HCT116 (cell line): ENCODE measurements around the gene SYN1. TPM values are rescaled to one million over a fixed set of nuclear protein-coding genes. Genes with fewer than 3 reads are reported as not detected.
"Not testable (repeated sequence)": the region's sequence is repeated elsewhere in the genome, so short reads cannot be mapped to it uniquely, and the experiment has no call there.

ENCODE experiments used
- ATAC-seq: fragments of 200-7000 bp; cut with Tn5 transposase; 2 replicates; pipeline ENCODE4 v1.9.1; 2020; ENCODE audit warnings: mild to moderate bottlenecking, moderate library complexity
- BruUV-seq: library from RNA; stranded (reverse); fragments of 400-500 nt; replicated peaks from 2 replicates; lab custom pipeline; 2021; lab: Mats Ljungman, UMichigan
- CTCF ChIA-PET: fragments of 300-600 bp; sonication (Branson Sonifier 250); formaldehyde crosslinking; loops from one replicate; lab custom pipeline; 2021; ENCODE audit warnings: antibody characterized with exemption; lab: Charles Lee
- POLR2A ChIA-PET: fragments of 300-600, 350-600 bp; sonication (Branson Sonifier 250); formaldehyde crosslinking; loops from one replicate; lab custom pipeline; 2021; ENCODE audit warnings: antibody characterized with exemption; lab: Charles Lee
- RAD21 ChIA-PET, 2 experiments: fragments of 300-600 bp; sonication (Branson Sonifier 250); formaldehyde crosslinking; loops; one replicate each; lab custom pipeline; 2023; ENCODE audit warnings: low total read pairs in 2 of 2; ENCODE audit not compliant: uncharacterized antibody in 2 of 2, unreplicated experiment in 2 of 2, low non-redundant PET in 1 of 2; lab: Charles Lee
- DNase-seq: peaks from one replicate; pipeline ENCODE4 v3.0.0-alpha.2; 2010; ENCODE audit warnings: low read depth, low spot score
- H2AFZ ChIP-seq: fragments of 200-600 bp; shearing (Covaris generic), sonication (generic); 2 replicates; pipeline ENCODE4 v1.6.1; 2017; ENCODE audit warnings: low read depth, mixed run types, mixed read lengths, antibody characterized with exemption, low read length; ENCODE audit not compliant: poor library complexity, severe bottlenecking
- H3K27ac ChIP-seq: 2 replicates; pipeline ENCODE4 v1.5.1; 2012; ENCODE audit warnings: low read depth, low read length
- H3K27me3 ChIP-seq: fragments of 200-600 bp; sonication (generic); 2 replicates; pipeline ENCODE4 v1.6.1; 2016; ENCODE audit warnings: mixed run types, low read length, mixed read lengths; ENCODE audit not compliant: insufficient read depth
- H3K36me3 ChIP-seq, 2 experiments: fragments of 200-500 bp in 1 of 2; fragments of 200-600 bp in 1 of 2; sonication (Bioruptor generic) in 1 of 2; sonication (generic) in 1 of 2; 2 replicates each; pipeline versions ENCODE4 v1.5.1 to v1.6.1; 2014 to 2016; ENCODE audit warnings: low read length in 2 of 2, inconsistent platforms in 1 of 2, mixed read lengths in 1 of 2, mixed run types in 1 of 2; ENCODE audit not compliant: insufficient read depth in 2 of 2, control insufficient read depth in 1 of 2
- H3K4me1 ChIP-seq, 2 experiments: fragments of 200-600 bp in 1 of 2; sonication (generic) in 1 of 2; 2 replicates each; pipeline versions ENCODE4 v1.5.1 to v1.6.1; 2012 to 2017; ENCODE audit warnings: low read length in 2 of 2, inconsistent platforms in 1 of 2, mild to moderate bottlenecking in 1 of 2, mixed read lengths in 1 of 2, mixed run types in 1 of 2, moderate library complexity in 1 of 2; ENCODE audit not compliant: insufficient read depth in 2 of 2, control insufficient read depth in 1 of 2
- H3K4me2 ChIP-seq: fragments of 200-600 bp; sonication (generic); 2 replicates; pipeline ENCODE4 v1.6.1; 2017; ENCODE audit warnings: mixed run types, low read length, mixed read lengths
- H3K4me3 ChIP-seq, 2 experiments: fragments of 200-600 bp in 1 of 2; sonication (generic) in 1 of 2; replicated peaks in 1 of 2; 2 replicates each; pipeline ENCODE4 v1.5.1; 2011 to 2016; ENCODE audit warnings: low read length in 2 of 2, control low read depth in 1 of 2, low read depth in 1 of 2, mild to moderate bottlenecking in 1 of 2, mixed read lengths in 1 of 2, mixed run types in 1 of 2
- H3K79me2 ChIP-seq: fragments of 200-600 bp; sonication (generic); 2 replicates; pipeline ENCODE4 v1.6.1; 2017; ENCODE audit warnings: mild to moderate bottlenecking, mixed run types, low read length, moderate library complexity, mixed read lengths; ENCODE audit not compliant: insufficient read depth
- H3K9ac ChIP-seq: fragments of 200-600 bp; sonication (generic); 2 replicates; pipeline ENCODE4 v1.6.1; 2016; ENCODE audit warnings: low read length, mixed read lengths
- H3K9me2 ChIP-seq: fragments of 200-600 bp; sonication (generic), shearing (Covaris generic); 2 replicates; pipeline ENCODE4 v1.6.1; 2017; ENCODE audit warnings: mixed run types, mild to moderate bottlenecking, moderate library complexity; ENCODE audit not compliant: insufficient read depth
- H3K9me3 ChIP-seq, 2 experiments: fragments of 200-500 bp in 1 of 2; fragments of 200-600 bp in 1 of 2; sonication (Bioruptor generic) in 1 of 2; sonication (generic) in 1 of 2; 2 replicates each; pipeline ENCODE4 v1.6.1; 2014 to 2017; ENCODE audit warnings: low read length in 2 of 2, mixed read lengths in 2 of 2, inconsistent platforms in 1 of 2, low read depth in 1 of 2, mild to moderate bottlenecking in 1 of 2, mixed run types in 1 of 2, moderate library complexity in 1 of 2; ENCODE audit not compliant: control insufficient read depth in 1 of 2, insufficient read depth in 1 of 2
- H4K20me1 ChIP-seq: fragments of 200-600 bp; sonication (generic), shearing (Covaris generic); 2 replicates; pipeline ENCODE4 v1.6.1; 2017; ENCODE audit warnings: mixed run types, mild to moderate bottlenecking, moderate library complexity; ENCODE audit not compliant: insufficient read depth
- ATF3 ChIP-seq: IDR thresholded peaks from 2 replicates; pipeline ENCODE4 v1.6.1; 2012
- CBX3 ChIP-seq: IDR thresholded peaks from 2 replicates; pipeline ENCODE4 v1.6.1; 2012; ENCODE audit warnings: low read depth
- CEBPB ChIP-seq: IDR thresholded peaks from 2 replicates; pipeline ENCODE4 v1.6.1; 2012; ENCODE audit warnings: low read depth
- EZH2 ChIP-seq: fragments of 200-600 bp; sonication (generic); IDR thresholded peaks from 2 replicates; pipeline ENCODE4 v1.6.1; 2017; ENCODE audit warnings: antibody characterized with exemption, mixed run types
- EZH2phosphoT487 ChIP-seq: fragments of 200-600 bp; IDR thresholded peaks from 2 replicates; pipeline ENCODE4 v1.6.1; 2018; ENCODE audit warnings: antibody characterized with exemption, borderline replicate concordance
- FOSL1 ChIP-seq: IDR thresholded peaks from 2 replicates; pipeline ENCODE4 v1.6.1; 2012; ENCODE audit warnings: low read depth
- JUND ChIP-seq: IDR thresholded peaks from 2 replicates; pipeline ENCODE4 v1.6.1; 2012
- MAX ChIP-seq: IDR thresholded peaks from 2 replicates; pipeline ENCODE4 v1.6.1; 2012
- RAD21 ChIP-seq: IDR thresholded peaks from 2 replicates; pipeline ENCODE4 v1.6.1; 2012; ENCODE audit warnings: low read depth, mild to moderate bottlenecking
- REST ChIP-seq: IDR thresholded peaks from 2 replicates; pipeline ENCODE4 v1.6.1; 2012; ENCODE audit warnings: low read depth
- SIN3A ChIP-seq: IDR thresholded peaks from 2 replicates; pipeline ENCODE4 v1.6.1; 2012; ENCODE audit warnings: low read depth
- SP1 ChIP-seq: IDR thresholded peaks from 2 replicates; pipeline ENCODE4 v1.6.1; 2012; ENCODE audit warnings: low read depth
- SRF ChIP-seq: IDR thresholded peaks from 2 replicates; pipeline ENCODE4 v1.6.1; 2012; ENCODE audit warnings: low read depth
- TCF7L2 ChIP-seq: IDR thresholded peaks from 2 replicates; pipeline ENCODE4 v1.7.0; 2011; ENCODE audit warnings: borderline replicate concordance, inconsistent platforms; ENCODE audit not compliant: insufficient read depth, insufficient read length; ENCODE audit errors: extremely low read depth
- YY1 ChIP-seq: IDR thresholded peaks from 2 replicates; pipeline ENCODE4 v1.6.1; 2011; ENCODE audit warnings: low read length, low read depth, moderate library complexity, mild to moderate bottlenecking; ENCODE audit not compliant: insufficient replicate concordance; ENCODE audit errors: extremely low read depth
- ZFX ChIP-seq: fragments of 450-650 bp; IDR thresholded peaks from 2 replicates; pipeline ENCODE4 v1.6.1; 2017
- ZNF274 ChIP-seq: fragments of 200-500 bp; sonication (Bioruptor generic); IDR thresholded peaks from 2 replicates; pipeline ENCODE4 v1.6.1; 2014; ENCODE audit warnings: mild to moderate bottlenecking, low read depth, low read length, inconsistent platforms
- intact Hi-C: fragments of 100-400 bp; cut with micrococcal nuclease; formaldehyde crosslinking; loops from 2 replicates; pipeline ENCODE4 v1.10.0; 2022
- total RNA-seq: library from RNA; stranded (reverse); gene quantifications from one replicate; pipeline ENCODE4 v1.2.1, GENCODE V29; 2021; ENCODE audit not compliant: unreplicated experiment

SYN1 gene
- total RNA-seq, 1 experiment from 2014 or later: 0.86 TPM

- no peak for TF ChIP-seq ZNF274
- no peak for TF ChIP-seq EZH2
- no peak for TF ChIP-seq MAX
- TF ChIP-seq FOSL1: no peak
- TF ChIP-seq SP1: no peak
- TF ChIP-seq EZH2phosphoT487: no peak
- TF ChIP-seq TCF7L2: no peak
Observed at GRCh38 chrX:47605024-47605423, 14.6 kb downstream of the SYN1 start (continued).

GRCh38 chrX:47603125-47603524 is 16.5 kb downstream of the SYN1 start:
- H3K36me3 ChIP-seq, H3K4me1 ChIP-seq, H4K20me1 ChIP-seq, POLR2A ChIA-PET, H3K27me3 ChIP-seq, intact Hi-C loops, BruUV-seq, DNase-seq, CTCF ChIA-PET, H3K4me2 ChIP-seq, H2AFZ ChIP-seq, H3K9ac ChIP-seq, H3K9me3 ChIP-seq, H3K27ac ChIP-seq, H3K9me2 ChIP-seq, H3K4me3 ChIP-seq, RAD21 ChIA-PET, H3K79me2 ChIP-seq, ATAC-seq: not testable (repeated sequence)

- Histone ChIP-seq H3K36me3 (no peaks in the 10 kb centered on the region), H2AFZ (no peak overlapping the region), H4K20me1 (no peaks in the 10 kb centered on the region), H3K4me1 (no peaks in the 10 kb centered on the region), H3K4me3 (no peak overlapping the region), H3K9me2 (no peaks in the 10 kb centered on the region), H3K9me3 (no peaks in the 10 kb centered on the region), H3K9ac (no peak overlapping the region), H3K4me2 (no peak overlapping the region), H3K27ac (no peak overlapping the region), H3K27me3 (no peaks in the 10 kb centered on the region), H3K79me2 (no peaks in the 10 kb centered on the region)
- no TSS peak for BruUV-seq
- intact Hi-C loops: no loop called here
- ChIA-PET POLR2A (no interaction called here), RAD21 (interaction anchor here in 1 of 2 experiments (0.7 kb wide), 1 partner anchor 96 kb away, joined by 3 read pairs; no protein-coding TSS in a partner anchor), CTCF (no interaction called here)
- no peak for TF ChIP-seq ZFX
- TF ChIP-seq RAD21: no peak
- no peak for TF ChIP-seq EZH2
- TF ChIP-seq SRF: no peak
- TF ChIP-seq SP1: no peak
- no peak for TF ChIP-seq REST
- TF ChIP-seq JUND: no peak
- no peak for TF ChIP-seq ATF3
- TF ChIP-seq SIN3A: no peak
- no peak for TF ChIP-seq YY1
- no peak for TF ChIP-seq CBX3
- no peak for TF ChIP-seq CEBPB
- ATAC-seq: no peak
- no peak for DNase-seq
Observed at GRCh38 chrX:47597222-47597621, 22.4 kb downstream of the SYN1 start.
